GM23338 (cell line): ENCODE data around the gene ZNF514. TPM values are rescaled to one million over a fixed set of nuclear protein-coding genes. Genes with fewer than 3 reads are reported as not detected.

Source experiments
- ATAC-seq: fragments of 200-7000 bp; cut with Tn5 transposase; 3 replicates; pipeline ENCODE4 v1.9.1; 2020
- DNase-seq: peaks from one replicate; pipeline ENCODE4 v3.0.0-alpha.2; 2015; ENCODE audit warnings: low spot score
- H2AFZ ChIP-seq: fragments of 200-600 bp; sonication (generic); 2 replicates; pipeline ENCODE4 v1.8.0; 2016; ENCODE audit warnings: antibody characterized with exemption, mild to moderate bottlenecking, moderate library complexity
- H3F3A ChIP-seq: fragments of 200-600 bp; sonication (generic); replicated peaks from 2 replicates; pipeline ENCODE4 v1.8.0; 2017; ENCODE audit warnings: antibody characterized with exemption, mixed run types, low read depth
- H3K27ac ChIP-seq: fragments of 200-600 bp; sonication (generic); 2 replicates; pipeline ENCODE4 v1.6.1; 2016; ENCODE audit warnings: low read depth
- H3K27me3 ChIP-seq: fragments of 200-600 bp; sonication (generic); 2 replicates; pipeline ENCODE4 v1.8.0; 2016; ENCODE audit warnings: mild to moderate bottlenecking, mixed run types, moderate library complexity; ENCODE audit not compliant: insufficient read depth
- H3K36me3 ChIP-seq: fragments of 200-600 bp; sonication (generic); 2 replicates; pipeline ENCODE4 v1.8.0; 2016; ENCODE audit warnings: mild to moderate bottlenecking; ENCODE audit not compliant: insufficient read depth
- H3K4me1 ChIP-seq: fragments of 200-600 bp; sonication (generic); 2 replicates; pipeline ENCODE4 v1.8.0; 2016; ENCODE audit warnings: mild to moderate bottlenecking, moderate library complexity; ENCODE audit not compliant: insufficient read depth
- H3K4me2 ChIP-seq: fragments of 200-600 bp; sonication (generic); 2 replicates; pipeline ENCODE4 v1.7.1; 2017; ENCODE audit warnings: mixed run types
- H3K4me3 ChIP-seq: fragments of 200-600 bp; sonication (generic); 2 replicates; pipeline ENCODE4 v1.6.1; 2016; ENCODE audit warnings: mixed run types
- H3K79me2 ChIP-seq: fragments of 200-600 bp; sonication (generic); replicated peaks from 2 replicates; pipeline ENCODE4 v1.8.0; 2017; ENCODE audit warnings: mild to moderate bottlenecking; ENCODE audit not compliant: insufficient read depth
- H3K9me2 ChIP-seq: fragments of 200-600 bp; sonication (generic); 2 replicates; pipeline ENCODE4 v1.8.0; 2017; ENCODE audit not compliant: insufficient read depth
- H4K20me1 ChIP-seq: fragments of 200-600 bp; sonication (generic); replicated peaks from 2 replicates; pipeline ENCODE4 v1.8.0; 2017; ENCODE audit warnings: mild to moderate bottlenecking; ENCODE audit not compliant: insufficient read depth
- H3K27ac Mint-ChIP-seq: 2 replicates; pipeline ENCODE4 v1.8.0; 2020; ENCODE audit warnings: inconsistent platforms, mild to moderate bottlenecking, moderate library complexity, mixed read lengths
- H3K27me3 Mint-ChIP-seq: 3 replicates; pipeline ENCODE4 v1.8.0; 2022; ENCODE audit warnings: low read depth, mild to moderate bottlenecking, moderate library complexity, mixed read lengths, inconsistent platforms; ENCODE audit not compliant: insufficient read depth, poor library complexity
- H3K36me3 Mint-ChIP-seq: 3 replicates; pipeline ENCODE4 v1.8.0; 2021; ENCODE audit warnings: low read depth, mild to moderate bottlenecking, inconsistent platforms, moderate library complexity, mixed read lengths
- H3K4me1 Mint-ChIP-seq: 3 replicates; pipeline ENCODE4 v1.8.0; 2020; ENCODE audit warnings: mild to moderate bottlenecking, inconsistent platforms, mixed read lengths
- H3K4me3 Mint-ChIP-seq: 3 replicates; pipeline ENCODE4 v1.8.0; 2021; ENCODE audit warnings: moderate library complexity, mild to moderate bottlenecking, inconsistent platforms, mixed read lengths
- H3K9me3 Mint-ChIP-seq: 3 replicates; pipeline ENCODE4 v1.8.0; 2020; ENCODE audit warnings: moderate library complexity, mild to moderate bottlenecking, inconsistent platforms, mixed read lengths
- CREB1 ChIP-seq: fragments of 250-450 bp; sonication (Bioruptor Pico); IDR thresholded peaks from 2 replicates; pipeline ENCODE4 v1.5.0; 2020; ENCODE audit warnings: low read depth, mild to moderate bottlenecking, moderate library complexity
- EZH2 ChIP-seq: fragments of 200-600 bp; sonication (generic); IDR thresholded peaks from one replicate; pipeline ENCODE4 v1.8.0; 2017; ENCODE audit warnings: antibody characterized with exemption, mild to moderate bottlenecking, low read depth; ENCODE audit not compliant: unreplicated experiment
- EZH2phosphoT487 ChIP-seq: fragments of 200-600 bp; sonication (generic); IDR thresholded peaks from one replicate; pipeline ENCODE4 v1.8.1; 2018; ENCODE audit warnings: antibody characterized with exemption; ENCODE audit not compliant: unreplicated experiment
- JUNB ChIP-seq: IDR thresholded peaks from one replicate; pipeline ENCODE4 v1.6.1; 2016; ENCODE audit warnings: antibody characterized with exemption; ENCODE audit not compliant: unreplicated experiment
- NANOG ChIP-seq: IDR thresholded peaks from 2 replicates; pipeline ENCODE4 v1.6.1; 2016; ENCODE audit warnings: antibody characterized with exemption, borderline replicate concordance
- POLR2AphosphoS5 ChIP-seq: IDR thresholded peaks from 2 replicates; pipeline ENCODE4 v1.6.1; 2016; ENCODE audit warnings: antibody characterized with exemption, low read depth
- REST ChIP-seq: IDR thresholded peaks from one replicate; pipeline ENCODE4 v1.6.1; 2018; ENCODE audit warnings: antibody characterized with exemption; ENCODE audit not compliant: unreplicated experiment
- STAT1 ChIP-seq: IDR thresholded peaks from one replicate; pipeline ENCODE4 v1.6.1; 2016; ENCODE audit warnings: antibody characterized with exemption; ENCODE audit not compliant: unreplicated experiment
- ZNF114 ChIP-seq: fragments of 250-450 bp; sonication (Bioruptor Pico); IDR thresholded peaks from 2 replicates; pipeline ENCODE4 v1.5.0; 2020; ENCODE audit warnings: mild to moderate bottlenecking, moderate library complexity
- ZNF331 ChIP-seq: fragments of 250-450 bp; sonication (Bioruptor Pico); IDR thresholded peaks from 2 replicates; pipeline ENCODE4 v1.5.0; 2020; ENCODE audit warnings: low read depth, mild to moderate bottlenecking, moderate library complexity
- ZNF462 ChIP-seq: fragments of 250-450 bp; sonication (Bioruptor Pico); IDR thresholded peaks from 2 replicates; pipeline ENCODE4 v1.5.0; 2020; ENCODE audit warnings: mild to moderate bottlenecking, moderate library complexity
- polyA plus RNA-seq: library from polyadenylated mRNA; unstranded; fragments of >200 nt; fragmentation: Nextera tagmentation; extraction: Ambion mirVana; gene quantifications from 2 replicates; pipeline ENCODE4 v1.2.1, GENCODE V29; 2016
- total RNA-seq: library from RNA; depleted of rRNA; stranded (reverse); fragments of >200 nt; shearing (Covaris generic); gene quantifications from 2 replicates; pipeline ENCODE4 v1.2.3, GENCODE V29; 2014
- TF ChIP-seq, protein P1 (sequence below), 2 experiments: fragments of 200-600 bp in 1 of 2; sonication (generic) in 1 of 2; conservative IDR thresholded peaks; 2 replicates each; pipeline versions ENCODE4 v1.5.1 to v1.6.1; 2016 to 2017; ENCODE audit warnings: antibody characterized with exemption in 2 of 2, low read depth in 2 of 2, mild to moderate bottlenecking in 2 of 2, moderate library complexity in 1 of 2
- TF ChIP-seq, protein P2 (sequence below): IDR thresholded peaks from 2 replicates; pipeline ENCODE4 v1.6.1; 2016; ENCODE audit warnings: antibody characterized with exemption

ZNF514 gene
- total and polyA plus RNA-seq, 2 experiments from 2014 or later, result 7.2 to 9.3 TPM

DNA sequence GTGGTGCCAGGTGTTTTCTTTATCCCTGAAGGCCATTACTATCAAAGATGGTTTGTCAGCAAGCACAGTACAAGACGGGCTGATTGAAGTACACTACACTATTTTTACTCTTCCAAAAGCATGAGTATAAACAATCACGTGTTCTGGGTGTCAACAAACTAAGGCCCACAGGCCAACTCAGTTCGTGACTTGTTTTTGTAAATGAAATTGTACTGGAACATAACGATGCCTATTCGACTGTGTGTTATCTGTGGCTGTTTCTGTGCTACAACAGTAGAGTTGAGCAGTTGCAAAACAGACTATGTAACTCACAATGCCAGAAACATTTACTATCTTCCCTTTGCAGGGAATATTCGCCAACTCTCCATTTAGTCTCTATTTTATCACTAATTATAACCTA, 50.4 kb downstream of the ZNF514 start:
- Histone ChIP-seq H3K79me2 (peaks cover 9% of the 10 kb centered on the region; the same call in 1 of the 2 replicates), H3K36me3 (peaks cover 65% of the 10 kb centered on the region), H3K27ac (no peak overlapping the region), H3F3A (no peaks in the 10 kb centered on the region), H3K4me2 (no peak overlapping the region), H2AFZ (no peak overlapping the region), H3K4me3 (no peak overlapping the region), H3K27me3 (no peaks in the 10 kb centered on the region), H4K20me1 (peaks cover 12% of the 10 kb centered on the region), H3K9me2 (no peaks in the 10 kb centered on the region), H3K4me1 (no peaks in the 10 kb centered on the region)
- Mint-ChIP-seq H3K4me3 (no peak overlapping the region), H3K36me3 (peaks cover 73% of the 10 kb centered on the region), H3K9me3 (no peaks in the 10 kb centered on the region), H3K4me1 (no peaks in the 10 kb centered on the region), H3K27me3 (peaks cover 5% of the 10 kb centered on the region), H3K27ac (no peak overlapping the region)
- ATAC-seq (no peak), DNase-seq (no peak)
- no peak for TF ChIP-seq REST
- TF ChIP-seq NANOG, result no peak
- TF ChIP-seq CREB1 (CRISPR knock-in tag), result no peak
- TF ChIP-seq EZH2phosphoT487, result no peak
- no peak for TF ChIP-seq ZNF114 (CRISPR knock-in tag)
- TF ChIP-seq ZNF331 (CRISPR knock-in tag), result no peak
- no peak for TF ChIP-seq POLR2AphosphoS5
- TF ChIP-seq ZNF462 (CRISPR knock-in tag), result no peak
- TF ChIP-seq, protein P1, sequence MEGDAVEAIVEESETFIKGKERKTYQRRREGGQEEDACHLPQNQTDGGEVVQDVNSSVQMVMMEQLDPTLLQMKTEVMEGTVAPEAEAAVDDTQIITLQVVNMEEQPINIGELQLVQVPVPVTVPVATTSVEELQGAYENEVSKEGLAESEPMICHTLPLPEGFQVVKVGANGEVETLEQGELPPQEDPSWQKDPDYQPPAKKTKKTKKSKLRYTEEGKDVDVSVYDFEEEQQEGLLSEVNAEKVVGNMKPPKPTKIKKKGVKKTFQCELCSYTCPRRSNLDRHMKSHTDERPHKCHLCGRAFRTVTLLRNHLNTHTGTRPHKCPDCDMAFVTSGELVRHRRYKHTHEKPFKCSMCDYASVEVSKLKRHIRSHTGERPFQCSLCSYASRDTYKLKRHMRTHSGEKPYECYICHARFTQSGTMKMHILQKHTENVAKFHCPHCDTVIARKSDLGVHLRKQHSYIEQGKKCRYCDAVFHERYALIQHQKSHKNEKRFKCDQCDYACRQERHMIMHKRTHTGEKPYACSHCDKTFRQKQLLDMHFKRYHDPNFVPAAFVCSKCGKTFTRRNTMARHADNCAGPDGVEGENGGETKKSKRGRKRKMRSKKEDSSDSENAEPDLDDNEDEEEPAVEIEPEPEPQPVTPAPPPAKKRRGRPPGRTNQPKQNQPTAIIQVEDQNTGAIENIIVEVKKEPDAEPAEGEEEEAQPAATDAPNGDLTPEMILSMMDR (conservative IDR thresholded peaks at IDR 0.05; ENCODE audit: low read depth in 2 of 2), result no peak
- no peak for TF ChIP-seq STAT1
- TF ChIP-seq EZH2, result no peak
- no peak for TF ChIP-seq JUNB
- TF ChIP-seq, protein P2, sequence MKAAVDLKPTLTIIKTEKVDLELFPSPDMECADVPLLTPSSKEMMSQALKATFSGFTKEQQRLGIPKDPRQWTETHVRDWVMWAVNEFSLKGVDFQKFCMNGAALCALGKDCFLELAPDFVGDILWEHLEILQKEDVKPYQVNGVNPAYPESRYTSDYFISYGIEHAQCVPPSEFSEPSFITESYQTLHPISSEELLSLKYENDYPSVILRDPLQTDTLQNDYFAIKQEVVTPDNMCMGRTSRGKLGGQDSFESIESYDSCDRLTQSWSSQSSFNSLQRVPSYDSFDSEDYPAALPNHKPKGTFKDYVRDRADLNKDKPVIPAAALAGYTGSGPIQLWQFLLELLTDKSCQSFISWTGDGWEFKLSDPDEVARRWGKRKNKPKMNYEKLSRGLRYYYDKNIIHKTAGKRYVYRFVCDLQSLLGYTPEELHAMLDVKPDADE, result no peak
